Activated CD4-positive, alpha-beta T cell treated with anti-CD3 and anti-CD28 coated beads, Interleukin-2, amount 50 U/mL, for 4 hours (primary cell): ENCODE results near the gene ITPRID1.
"Not testable (repeated sequence)": the region's sequence is repeated elsewhere in the genome, so short reads cannot be mapped to it uniquely, and the experiment has no call there.

ENCODE experiments used
- DNase-seq, 2 experiments: peaks; one replicate each; pipeline ENCODE4 v3.0.0-alpha.2; 2020

Gene ITPRID1

GRCh38 chr7:31517513-31517912 is 3.6 kb downstream of the ITPRID1 start:
- DNase-seq: no peak

GRCh38 chr7:31518766-31519165 is 4.9 kb downstream of the ITPRID1 start:
- no peak for DNase-seq

- no peak for DNase-seq
These were observed 7.6 kb downstream of the ITPRID1 start for GRCh38 chr7:31521336-31522010.

- DNase-seq: no peak
These were observed 13.0 kb downstream of the ITPRID1 start for GRCh38 chr7:31526864-31527263.

- no peak for DNase-seq
These were observed 15.2 kb downstream of the ITPRID1 start for GRCh38 chr7:31529103-31529502.

- DNase-seq: not testable (repeated sequence)
These were observed 26.8 kb downstream of the ITPRID1 start for GRCh38 chr7:31540651-31541185.

GRCh38 chr7:31545549-31545948 is 31.7 kb downstream of the ITPRID1 start:
- no peak for DNase-seq

GRCh38 chr7:31549611-31550010 is 35.7 kb downstream of the ITPRID1 start:
- no peak for DNase-seq

- DNase-seq: no peak
These were observed 36.5 kb downstream of the ITPRID1 start for GRCh38 chr7:31550432-31550831.

GRCh38 chr7:31553661-31554081 is 39.8 kb downstream of the ITPRID1 start:
- DNase-seq: no peak

- no peak for DNase-seq
These were observed 48.1 kb downstream of the ITPRID1 start for GRCh38 chr7:31562002-31562401.

GRCh38 chr7:31563522-31563921 is 49.6 kb downstream of the ITPRID1 start:
- no peak for DNase-seq

GRCh38 chr7:31563951-31564350 is 50.1 kb downstream of the ITPRID1 start:
- no peak for DNase-seq

GRCh38 chr7:31564661-31565060 is 50.8 kb downstream of the ITPRID1 start:
- DNase-seq: no peak

GRCh38 chr7:31569528-31569927 is 55.6 kb downstream of the ITPRID1 start:
- DNase-seq: no peak

GRCh38 chr7:31583526-31583925 is 69.6 kb downstream of the ITPRID1 start:
- DNase-seq: no peak

- no peak for DNase-seq
These were observed 70.1 kb downstream of the ITPRID1 start for GRCh38 chr7:31583942-31584341.

- no peak for DNase-seq
These were observed 81.5 kb downstream of the ITPRID1 start for GRCh38 chr7:31595390-31595789.

GRCh38 chr7:31602041-31602625 is 88.2 kb downstream of the ITPRID1 start:
- no peak for DNase-seq

GRCh38 chr7:31603046-31603445 is 89.2 kb downstream of the ITPRID1 start:
- DNase-seq: no peak

- no peak for DNase-seq
These were observed 99.7 kb downstream of the ITPRID1 start for GRCh38 chr7:31613604-31614003.

GRCh38 chr7:31633467-31633866 is 119.6 kb downstream of the ITPRID1 start:
- DNase-seq: no peak

GRCh38 chr7:31633894-31634494 is 120.1 kb downstream of the ITPRID1 start:
- DNase-seq: no peak

GRCh38 chr7:31640381-31640780 is 126.5 kb downstream of the ITPRID1 start:
- no peak for DNase-seq
